Fibroblast of lung (primary cell): ENCODE results near the gene CEP19. TPM values are rescaled to one million over a fixed set of nuclear protein-coding genes. Genes with fewer than 3 reads are reported as not detected.

ENCODE experiments used
- DNase-seq, 2 donors: peaks; one replicate each; pipeline versions ENCODE4 v3.0.0 to v3.0.0-alpha.2; 2010; ENCODE audit warnings: low read depth in 2 of 2
- H2AFZ ChIP-seq: 2 replicates; pipeline ENCODE4 v1.5.1; 2012; ENCODE audit warnings: low read length, control low read depth, inconsistent platforms
- H3K27ac ChIP-seq: 2 replicates; pipeline ENCODE4 v1.5.1; 2011; ENCODE audit warnings: low read length, control low read depth; ENCODE audit not compliant: insufficient read depth
- H3K27me3 ChIP-seq: 2 replicates; pipeline ENCODE4 v1.5.1; 2011; ENCODE audit warnings: mild to moderate bottlenecking, low read length; ENCODE audit not compliant: control insufficient read depth, insufficient read depth
- H3K36me3 ChIP-seq: 2 replicates; pipeline ENCODE4 v1.5.1; 2011; ENCODE audit warnings: low read length; ENCODE audit not compliant: control insufficient read depth, insufficient read depth
- H3K4me1 ChIP-seq: 2 replicates; pipeline ENCODE4 v1.5.1; 2011; ENCODE audit warnings: low read length; ENCODE audit not compliant: control insufficient read depth, insufficient read depth; ENCODE audit errors: extremely low read depth
- H3K4me2 ChIP-seq: 2 replicates; pipeline ENCODE4 v1.5.1; 2011; ENCODE audit warnings: low read length, control low read depth; ENCODE audit not compliant: insufficient read depth; ENCODE audit errors: extremely low read depth
- H3K4me3 ChIP-seq, 4 experiments: fragments of 200-600 bp in 1 of 4; sonication (generic) in 1 of 4; replicated peaks in 1 of 4; 2 replicates each; pipeline ENCODE4 v1.5.1; 2011 to 2016; ENCODE audit warnings: low read length in 4 of 4, low read depth in 3 of 4, mild to moderate bottlenecking in 3 of 4, control low read depth in 2 of 4, inconsistent platforms in 1 of 4, mixed read lengths in 1 of 4; ENCODE audit not compliant: insufficient read depth in 1 of 4; ENCODE audit errors: control extremely low read depth in 1 of 4
- H3K79me2 ChIP-seq: 2 replicates; pipeline ENCODE4 v1.5.1; 2012; ENCODE audit warnings: mild to moderate bottlenecking, low read length, inconsistent platforms; ENCODE audit not compliant: control insufficient read depth, insufficient read depth
- H3K9ac ChIP-seq: 2 replicates; pipeline ENCODE4 v1.5.1; 2011; ENCODE audit warnings: mild to moderate bottlenecking, low read length, control low read depth; ENCODE audit not compliant: insufficient read depth
- H3K9me3 ChIP-seq: 2 replicates; pipeline ENCODE4 v1.5.1; 2012; ENCODE audit warnings: low read depth, low read length; ENCODE audit not compliant: control insufficient read depth, insufficient read depth
- H4K20me1 ChIP-seq: 2 replicates; pipeline ENCODE4 v1.5.1; 2011; ENCODE audit warnings: low read length; ENCODE audit not compliant: control insufficient read depth, insufficient read depth; ENCODE audit errors: extremely low read depth
- EZH2 ChIP-seq: IDR thresholded peaks from 2 replicates; pipeline ENCODE4 v1.5.1; 2012; ENCODE audit warnings: low read length, control low read depth, mild to moderate bottlenecking; ENCODE audit errors: missing control alignments
- polyA plus RNA-seq, 2 donors: library from polyadenylated mRNA; depleted of rRNA in 1 of 2; stranded (reverse) in 1 of 2; unstranded in 1 of 2; fragments of >200 nt; gene quantifications; 2 replicates each; pipeline ENCODE4 v1.2.1, GENCODE V29; 2011 to 2012; ENCODE audit warnings: missing spikeins in 1 of 2
- total RNA-seq: library from RNA; depleted of rRNA; stranded (reverse); fragments of >200 nt; gene quantifications from 2 replicates; pipeline ENCODE4 v1.2.1, GENCODE V29; 2014
- TF ChIP-seq, protein P1 (sequence below), 2 donors: IDR thresholded peaks in 1 of 2; conservative IDR thresholded peaks in 1 of 2; 1 replicate in 1 of 2; 2 replicates in 1 of 2; pipeline ENCODE4 v1.5.1; 2011 to 2012; ENCODE audit warnings: low read length in 2 of 2, control low read depth in 1 of 2, inconsistent platforms in 1 of 2, low read depth in 1 of 2, mild to moderate bottlenecking in 1 of 2

Gene CEP19
- total and polyA plus RNA-seq, 2 donors (not counting 1 experiment from before 2014, with no cell fraction given), result 3.2 to 3.6 TPM

DNA sequence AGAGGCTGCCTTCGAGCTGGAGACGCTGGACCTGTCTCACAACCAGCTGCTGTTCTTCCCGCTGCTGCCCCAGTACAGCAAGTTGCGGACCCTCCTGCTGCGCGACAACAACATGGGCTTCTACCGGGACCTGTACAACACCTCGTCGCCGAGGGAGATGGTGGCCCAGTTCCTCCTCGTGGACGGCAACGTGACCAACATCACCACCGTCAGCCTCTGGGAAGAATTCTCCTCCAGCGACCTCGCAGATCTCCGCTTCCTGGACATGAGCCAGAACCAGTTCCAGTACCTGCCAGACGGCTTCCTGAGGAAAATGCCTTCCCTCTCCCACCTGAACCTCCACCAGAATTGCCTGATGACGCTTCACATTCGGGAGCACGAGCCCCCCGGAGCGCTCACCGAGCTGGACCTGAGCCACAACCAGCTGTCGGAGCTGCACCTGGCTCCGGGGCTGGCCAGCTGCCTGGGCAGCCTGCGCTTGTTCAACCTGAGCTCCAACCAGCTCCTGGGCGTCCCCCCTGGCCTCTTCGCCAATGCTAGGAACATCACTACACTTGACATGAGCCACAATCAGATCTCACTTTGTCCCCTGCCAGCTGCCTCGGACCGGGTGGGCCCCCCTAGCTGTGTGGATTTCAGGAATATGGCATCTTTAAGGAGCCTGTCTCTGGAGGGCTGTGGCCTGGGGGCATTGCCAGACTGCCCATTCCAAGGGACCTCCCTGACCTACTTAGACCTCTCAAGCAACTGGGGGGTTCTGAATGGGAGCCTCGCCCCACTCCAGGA is 51.5 kb downstream of the CEP19 start:
- Histone ChIP-seq H4K20me1 (no peaks in the 10 kb centered on the region), H3K4me1 (no peaks in the 10 kb centered on the region), H3K9me3 (no peaks in the 10 kb centered on the region), H3K36me3 (no peaks in the 10 kb centered on the region), H2AFZ (no peak overlapping the region), H3K27me3 (no peaks in the 10 kb centered on the region), H3K9ac (no peak overlapping the region), H3K4me3 (no peak overlapping the region), H3K27ac (no peak overlapping the region), H3K4me2 (no peak overlapping the region), H3K79me2 (no peaks in the 10 kb centered on the region)
- no peak for DNase-seq
- TF ChIP-seq EZH2, result no peak
- TF ChIP-seq, protein P1, sequence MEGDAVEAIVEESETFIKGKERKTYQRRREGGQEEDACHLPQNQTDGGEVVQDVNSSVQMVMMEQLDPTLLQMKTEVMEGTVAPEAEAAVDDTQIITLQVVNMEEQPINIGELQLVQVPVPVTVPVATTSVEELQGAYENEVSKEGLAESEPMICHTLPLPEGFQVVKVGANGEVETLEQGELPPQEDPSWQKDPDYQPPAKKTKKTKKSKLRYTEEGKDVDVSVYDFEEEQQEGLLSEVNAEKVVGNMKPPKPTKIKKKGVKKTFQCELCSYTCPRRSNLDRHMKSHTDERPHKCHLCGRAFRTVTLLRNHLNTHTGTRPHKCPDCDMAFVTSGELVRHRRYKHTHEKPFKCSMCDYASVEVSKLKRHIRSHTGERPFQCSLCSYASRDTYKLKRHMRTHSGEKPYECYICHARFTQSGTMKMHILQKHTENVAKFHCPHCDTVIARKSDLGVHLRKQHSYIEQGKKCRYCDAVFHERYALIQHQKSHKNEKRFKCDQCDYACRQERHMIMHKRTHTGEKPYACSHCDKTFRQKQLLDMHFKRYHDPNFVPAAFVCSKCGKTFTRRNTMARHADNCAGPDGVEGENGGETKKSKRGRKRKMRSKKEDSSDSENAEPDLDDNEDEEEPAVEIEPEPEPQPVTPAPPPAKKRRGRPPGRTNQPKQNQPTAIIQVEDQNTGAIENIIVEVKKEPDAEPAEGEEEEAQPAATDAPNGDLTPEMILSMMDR (conservative IDR thresholded peaks at IDR 0.05 in 1 of 2, IDR thresholded peaks at IDR 0.05 in 1 of 2; ENCODE audit: low read depth in 1 of 2, low read length in 2 of 2), result no peak

DNA sequence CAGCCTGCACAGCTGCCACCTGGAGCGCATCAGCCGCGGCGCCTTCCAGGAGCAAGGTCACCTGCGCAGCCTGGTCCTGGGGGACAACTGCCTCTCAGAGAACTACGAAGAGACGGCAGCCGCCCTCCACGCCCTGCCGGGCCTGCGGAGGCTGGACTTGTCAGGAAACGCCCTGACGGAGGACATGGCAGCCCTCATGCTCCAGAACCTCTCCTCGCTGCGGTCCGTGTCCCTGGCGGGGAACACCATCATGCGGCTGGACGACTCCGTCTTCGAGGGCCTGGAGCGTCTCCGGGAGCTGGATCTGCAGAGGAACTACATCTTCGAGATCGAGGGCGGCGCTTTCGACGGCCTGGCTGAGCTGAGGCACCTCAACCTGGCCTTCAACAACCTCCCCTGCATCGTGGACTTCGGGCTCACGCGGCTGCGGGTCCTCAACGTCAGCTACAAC is 52.1 kb downstream of the CEP19 start:
- no peak for DNase-seq
- Histone ChIP-seq H3K79me2 (no peaks in the 10 kb centered on the region), H3K36me3 (no peaks in the 10 kb centered on the region), H3K27ac (no peak overlapping the region), H3K4me3 (no peak overlapping the region), H3K27me3 (no peaks in the 10 kb centered on the region), H3K9me3 (no peaks in the 10 kb centered on the region), H4K20me1 (no peaks in the 10 kb centered on the region), H3K4me1 (no peaks in the 10 kb centered on the region), H3K9ac (no peak overlapping the region), H2AFZ (no peak overlapping the region), H3K4me2 (no peak overlapping the region)
- TF ChIP-seq, protein P1 (conservative IDR thresholded peaks at IDR 0.05 in 1 of 2, IDR thresholded peaks at IDR 0.05 in 1 of 2; ENCODE audit: low read depth in 1 of 2, low read length in 2 of 2), result no peak
- no peak for TF ChIP-seq EZH2

Other genes with a start within 250 kb of the CEP19 start
- gene RNF168, start 208.5 kb downstream of the CEP19 start, total RNA-seq, result 13.7 and 19.3 TPM in 2 replicates
- gene RNF168, start 208.5 kb downstream of the CEP19 start, polyA plus RNA-seq, result 2.6 and 3.1 TPM in 2 replicates
- not detected in 2 replicates for gene SMCO1, start 196.9 kb downstream of the CEP19 start, total RNA-seq
- gene SMCO1, start 196.9 kb downstream of the CEP19 start, polyA plus RNA-seq, result not detected in 2 replicates
- gene WDR53, start 143.7 kb downstream of the CEP19 start, total RNA-seq, result 8.3 and 9.0 TPM in 2 replicates
- gene WDR53, start 143.7 kb downstream of the CEP19 start, polyA plus RNA-seq, result 8.3 and 9.8 TPM in 2 replicates
- 6.9 and 8.2 TPM in 2 replicates for gene FBXO45, start 143.6 kb downstream of the CEP19 start, total RNA-seq
- 10.6 and 11.7 TPM in 2 replicates for gene FBXO45, start 143.6 kb downstream of the CEP19 start, polyA plus RNA-seq
- under 0.01 and 0.33 TPM in 2 replicates for gene NRROS, start 72.6 kb downstream of the CEP19 start, total RNA-seq
- 0.08 and 0.43 TPM in 2 replicates for gene NRROS, start 72.6 kb downstream of the CEP19 start, polyA plus RNA-seq
- 10.7 and 11.0 TPM in 2 replicates for gene PIGX, start 127 bp upstream of the CEP19 start, total RNA-seq
- 11.9 and 17.0 TPM in 2 replicates for gene PIGX, start 127 bp upstream of the CEP19 start, polyA plus RNA-seq
- 30.0 and 37.5 TPM in 2 replicates for gene PAK2, start 27.6 kb upstream of the CEP19 start, total RNA-seq
- 40.7 and 42.7 TPM in 2 replicates for gene PAK2, start 27.6 kb upstream of the CEP19 start, polyA plus RNA-seq
- 41.3 and 43.8 TPM in 2 replicates for gene SENP5, start 155.7 kb upstream of the CEP19 start, total RNA-seq
- 12.5 and 18.6 TPM in 2 replicates for gene SENP5, start 155.7 kb upstream of the CEP19 start, polyA plus RNA-seq
- gene NCBP2, start 230.3 kb upstream of the CEP19 start, total RNA-seq, result 55.5 and 65.2 TPM in 2 replicates
- gene NCBP2, start 230.3 kb upstream of the CEP19 start, polyA plus RNA-seq, result 74.4 and 85.9 TPM in 2 replicates